Measurements from ENCODE around the gene SS18L1.

Gene SS18L1

GRCh38 chr20:62197311-62197710, 53.7 kb downstream of the SS18L1 start:
- DNase-seq (ENCODE audit: low spot score in 2 of 2), result no peak
- Mint-ChIP-seq H3K36me3 (peaks cover 93% of the 10 kb centered on the region), H3K27ac (no peak overlapping the region), H3K4me1 (peaks cover 5% of the 10 kb centered on the region), H3K4me3 (no peak overlapping the region), H3K9me3 (no peaks in the 10 kb centered on the region)
- no peak for ATAC-seq

GRCh38 chr20:62197801-62198200, 54.2 kb downstream of the SS18L1 start:
- no peaks in the 10 kb centered on the region for H3K9me3 Mint-ChIP-seq
- ATAC-seq (no peak), DNase-seq (ENCODE audit: low spot score in 2 of 2) (no peak)
- no peak overlapping the region for H3K4me3 Mint-ChIP-seq
- peaks cover 5% of the 10 kb centered on the region for H3K4me1 Mint-ChIP-seq
- no peak overlapping the region for H3K27ac Mint-ChIP-seq
- peaks cover 96% of the 10 kb centered on the region for H3K36me3 Mint-ChIP-seq

GRCh38 chr20:62198496-62198895, 54.9 kb downstream of the SS18L1 start:
- H3K36me3 Mint-ChIP-seq, result peaks cover 94% of the 10 kb centered on the region
- H3K27ac Mint-ChIP-seq, result no peak overlapping the region
- peaks cover 5% of the 10 kb centered on the region for H3K4me1 Mint-ChIP-seq

GRCh38 chr20:62198931-62199330, 55.4 kb downstream of the SS18L1 start:
- DNase-seq (ENCODE audit: low spot score in 2 of 2) (no peak), ATAC-seq (no peak)
- Mint-ChIP-seq H3K27ac (no peak overlapping the region), H3K4me3 (no peak overlapping the region), H3K4me1 (peaks cover 5% of the 10 kb centered on the region), H3K36me3 (peaks cover 92% of the 10 kb centered on the region), H3K9me3 (no peaks in the 10 kb centered on the region)

More at GRCh38 chr20:62198496-62198895, 54.9 kb downstream of the SS18L1 start:
- no peak for DNase-seq (ENCODE audit: low spot score in 2 of 2)
- no peak for ATAC-seq
- H3K9me3 Mint-ChIP-seq, result no peaks in the 10 kb centered on the region
- no peak overlapping the region for H3K4me3 Mint-ChIP-seq

- Mint-ChIP-seq H3K9me3 (no peaks in the 10 kb centered on the region), H3K36me3 (peaks cover 78% of the 10 kb centered on the region), H3K4me1 (peaks cover 2% of the 10 kb centered on the region), H3K4me3 (no peak overlapping the region), H3K27ac (no peak overlapping the region)
- DNase-seq (ENCODE audit: low spot score in 2 of 2), result no peak
- no peak for ATAC-seq
Measured at GRCh38 chr20:62200491-62201172, 57.1 kb downstream of the SS18L1 start.

- Mint-ChIP-seq H3K4me3 (no peak overlapping the region), H3K4me1 (no peaks in the 10 kb centered on the region), H3K36me3 (peaks cover 70% of the 10 kb centered on the region), H3K9me3 (no peaks in the 10 kb centered on the region), H3K27ac (no peak overlapping the region)
- ATAC-seq (no peak), DNase-seq (ENCODE audit: low spot score in 2 of 2) (no peak)
Measured at GRCh38 chr20:62201173-62202082, 57.9 kb downstream of the SS18L1 start.

GRCh38 chr20:62202083-62202395, 58.5 kb downstream of the SS18L1 start:
- Mint-ChIP-seq H3K4me3 (no peak overlapping the region), H3K36me3 (peaks cover 64% of the 10 kb centered on the region), H3K4me1 (no peaks in the 10 kb centered on the region), H3K9me3 (no peaks in the 10 kb centered on the region), H3K27ac (no peak overlapping the region)
- DNase-seq (ENCODE audit: low spot score in 2 of 2) (no peak), ATAC-seq (no peak)

DNA sequence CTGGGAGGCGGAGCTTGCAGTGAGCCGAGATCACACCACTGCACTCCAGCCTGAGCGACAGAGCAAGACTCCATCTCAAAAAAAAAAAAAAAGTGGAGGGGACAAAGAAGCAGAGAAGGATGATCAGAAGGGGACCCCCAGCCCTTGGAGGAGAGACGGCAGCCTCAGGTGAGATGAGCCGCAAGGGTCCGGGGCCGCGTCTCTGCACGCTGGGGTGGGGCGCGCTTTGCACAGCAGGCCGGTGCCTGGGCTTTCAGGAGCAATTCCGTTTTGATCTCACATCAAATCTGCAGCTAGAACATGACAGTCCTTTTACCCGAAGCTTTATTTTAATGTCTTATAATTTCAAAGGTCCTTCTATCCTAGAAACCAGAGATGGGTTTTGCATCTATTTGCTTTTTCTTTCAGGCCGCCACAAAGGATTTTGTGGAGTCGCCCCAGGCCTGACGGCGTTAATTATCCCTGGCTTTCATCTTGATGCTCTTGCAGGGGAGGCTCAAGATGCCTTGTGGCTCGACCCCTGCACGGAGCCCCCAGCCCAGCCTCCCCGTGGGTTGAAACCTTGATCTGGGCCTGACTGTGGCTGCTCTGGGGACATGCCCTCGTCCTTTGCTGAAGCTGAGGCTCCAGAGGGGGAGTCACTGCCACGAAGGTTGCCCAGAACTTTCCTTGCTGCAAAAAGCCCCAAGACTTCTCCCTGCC, 59.3 kb downstream of the SS18L1 start:
- H3K27ac Mint-ChIP-seq, result no peak overlapping the region

DNA sequence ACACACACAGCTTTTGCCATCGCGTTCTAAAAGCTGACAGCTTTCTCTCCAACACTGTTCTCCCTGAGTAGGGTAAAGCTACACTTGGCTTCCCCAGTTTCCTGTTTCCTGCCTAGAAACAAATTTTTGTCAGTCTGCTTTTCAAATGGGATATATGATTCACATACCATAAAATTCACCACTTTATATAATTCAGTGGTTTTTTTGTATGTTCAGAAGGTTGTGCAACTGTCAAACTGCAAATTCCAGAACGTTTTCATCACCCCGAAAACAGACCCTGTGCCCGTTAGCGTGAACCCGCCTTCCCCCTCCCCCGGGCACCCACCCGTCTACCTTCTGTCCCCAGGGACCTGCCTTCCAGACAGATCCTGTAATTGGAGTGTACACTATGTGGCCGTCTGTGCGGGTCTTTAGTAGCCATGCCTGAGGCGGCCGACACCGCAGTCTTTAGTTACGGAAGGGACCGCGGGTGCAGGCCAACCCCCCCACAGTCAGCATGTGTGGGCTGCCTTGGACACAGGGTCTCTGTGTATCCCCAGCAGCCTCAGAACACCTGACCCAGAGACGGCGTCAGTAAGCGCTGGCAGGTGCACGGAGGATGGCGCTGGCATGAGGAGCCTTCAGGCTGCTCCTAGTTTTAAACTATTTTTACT, 59.9 kb downstream of the SS18L1 start:
- Mint-ChIP-seq H3K36me3 (peaks cover 49% of the 10 kb centered on the region), H3K4me3 (no peak overlapping the region), H3K4me1 (no peaks in the 10 kb centered on the region), H3K27ac (no peak overlapping the region), H3K9me3 (no peaks in the 10 kb centered on the region)
- DNase-seq (ENCODE audit: low spot score in 2 of 2) (no peak), ATAC-seq (no peak)

More for the DNA sequence above, 59.3 kb downstream of the SS18L1 start:
- DNase-seq (ENCODE audit: low spot score in 2 of 2) (no peak), ATAC-seq (no peak)
- no peaks in the 10 kb centered on the region for H3K9me3 Mint-ChIP-seq
- H3K4me1 Mint-ChIP-seq, result no peaks in the 10 kb centered on the region
- H3K36me3 Mint-ChIP-seq, result peaks cover 56% of the 10 kb centered on the region
- no peak overlapping the region for H3K4me3 Mint-ChIP-seq

- no peak overlapping the region for H3K4me3 Mint-ChIP-seq
- H3K27ac Mint-ChIP-seq, result no peak overlapping the region
- DNase-seq (ENCODE audit: low spot score in 2 of 2), result no peak
- no peak for ATAC-seq
- no peaks in the 10 kb centered on the region for H3K4me1 Mint-ChIP-seq
- H3K9me3 Mint-ChIP-seq, result no peaks in the 10 kb centered on the region
- peaks cover 26% of the 10 kb centered on the region for H3K36me3 Mint-ChIP-seq
Measured at GRCh38 chr20:62205618-62206387, 62.2 kb downstream of the SS18L1 start.

DNA sequence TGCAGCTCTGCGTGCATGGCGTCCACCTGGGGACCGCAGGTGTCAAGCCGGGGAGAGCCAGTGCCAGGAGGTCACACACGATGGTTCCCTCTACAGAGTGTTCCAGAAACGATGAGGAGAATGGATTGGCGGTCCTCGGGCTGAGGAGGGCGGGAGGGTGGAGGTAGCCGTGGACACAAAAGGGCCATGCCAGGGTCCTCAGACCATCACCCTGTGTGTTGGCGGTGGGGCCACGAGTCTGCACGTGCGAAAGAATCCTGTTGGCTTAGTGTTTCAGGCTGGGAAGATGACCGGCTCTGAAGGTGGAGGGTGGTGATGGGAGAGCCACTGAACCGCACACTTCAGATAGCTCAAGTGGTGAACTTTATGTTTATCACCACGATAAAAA, 62.8 kb downstream of the SS18L1 start:
- peaks cover 20% of the 10 kb centered on the region for H3K36me3 Mint-ChIP-seq
- H3K4me3 Mint-ChIP-seq, result no peak overlapping the region
- ATAC-seq (no peak), DNase-seq (ENCODE audit: low spot score in 2 of 2) (no peak)
- no peaks in the 10 kb centered on the region for H3K4me1 Mint-ChIP-seq
- H3K27ac Mint-ChIP-seq, result no peak overlapping the region
- H3K9me3 Mint-ChIP-seq, result no peaks in the 10 kb centered on the region

DNA sequence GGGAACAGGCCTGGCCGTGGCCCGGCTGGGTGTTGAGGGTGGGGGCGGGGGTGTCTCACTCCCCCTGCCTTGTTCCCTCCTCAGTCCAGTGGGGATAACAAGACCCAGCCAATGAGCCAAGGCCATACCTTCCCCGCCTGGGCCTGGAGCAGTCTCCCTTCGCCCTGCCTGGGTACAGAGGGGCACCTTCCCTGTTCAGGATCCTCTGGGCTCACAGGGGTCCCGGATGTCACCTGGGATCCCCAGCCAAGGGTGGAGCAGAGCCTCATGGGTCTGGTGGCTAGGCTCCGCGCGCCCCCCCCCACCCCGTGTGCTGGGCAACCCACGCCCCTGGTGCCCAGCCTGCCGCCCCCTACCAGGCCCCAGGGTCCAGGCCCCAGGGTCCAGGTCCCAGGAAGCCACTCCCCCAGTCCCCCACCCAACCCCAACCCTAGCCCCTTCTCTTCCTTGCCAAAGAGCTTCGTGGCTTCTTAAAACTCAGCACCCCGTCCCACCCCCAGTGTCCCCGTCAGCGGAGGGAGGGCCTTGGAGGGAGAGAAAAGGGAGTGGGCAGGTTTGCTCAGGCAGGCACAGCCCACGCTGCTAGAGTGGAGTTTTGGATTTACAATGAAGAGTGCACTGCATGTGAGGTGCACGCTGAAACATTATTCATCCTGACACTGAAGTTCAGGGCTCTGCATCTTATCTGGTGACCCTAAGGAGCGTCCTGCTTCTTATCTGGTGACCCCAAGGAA, 64.7 kb downstream of the SS18L1 start:
- Mint-ChIP-seq H3K36me3 (peaks cover 5% of the 10 kb centered on the region), H3K4me3 (no peak overlapping the region), H3K4me1 (no peaks in the 10 kb centered on the region), H3K27ac (no peak overlapping the region), H3K9me3 (no peaks in the 10 kb centered on the region)
- DNase-seq (ENCODE audit: low spot score in 2 of 2) (no peak), ATAC-seq (no peak)

- H3K4me1 Mint-ChIP-seq, result no peaks in the 10 kb centered on the region
- H3K36me3 Mint-ChIP-seq, result no peaks in the 10 kb centered on the region
- no peak overlapping the region for H3K4me3 Mint-ChIP-seq
- no peaks in the 10 kb centered on the region for H3K9me3 Mint-ChIP-seq
- DNase-seq (ENCODE audit: low spot score in 2 of 2) (no peak), ATAC-seq (no peak)
- no peak overlapping the region for H3K27ac Mint-ChIP-seq
Measured at GRCh38 chr20:62208795-62209755, 65.5 kb downstream of the SS18L1 start.
